Hepatocyte (in vitro differentiated cells): Measurements from ENCODE around the gene CAB39. TPM values are rescaled to one million over a fixed set of nuclear protein-coding genes. Genes with fewer than 3 reads are reported as not detected.

Source experiments
- DNase-seq: peaks from one replicate; pipeline ENCODE4 v3.0.0-alpha.2; 2016; ENCODE audit warnings: low spot score
- H2AFZ ChIP-seq: fragments of 200-600 bp; sonication (generic); 2 replicates; pipeline ENCODE4 v1.6.0; 2016; ENCODE audit warnings: antibody characterized with exemption, mild to moderate bottlenecking
- H3K27ac ChIP-seq: fragments of 200-600 bp; sonication (generic); 2 replicates; pipeline ENCODE4 v1.5.1; 2016; ENCODE audit warnings: mild to moderate bottlenecking
- H3K27me3 ChIP-seq: fragments of 200-600 bp; sonication (generic); 2 replicates; pipeline ENCODE4 v1.6.1; 2016
- H3K36me3 ChIP-seq: fragments of 200-600 bp; sonication (generic); replicated peaks from 2 replicates; pipeline ENCODE4 v1.5.1; 2016; ENCODE audit warnings: low read depth; ENCODE audit not compliant: insufficient read depth
- H3K4me1 ChIP-seq: fragments of 200-600 bp; sonication (generic); 2 replicates; pipeline ENCODE4 v1.5.1; 2016; ENCODE audit warnings: mild to moderate bottlenecking, moderate library complexity; ENCODE audit not compliant: insufficient read depth
- H3K4me2 ChIP-seq: fragments of 200-600 bp; sonication (generic); 2 replicates; pipeline ENCODE4 v1.6.0; 2016
- H3K4me3 ChIP-seq: fragments of 200-600 bp; sonication (generic); 2 replicates; pipeline ENCODE4 v1.5.1; 2016; ENCODE audit warnings: mild to moderate bottlenecking
- H3K79me2 ChIP-seq: fragments of 200-600 bp; sonication (generic); 2 replicates; pipeline ENCODE4 v1.6.0; 2017; ENCODE audit warnings: mild to moderate bottlenecking
- H3K9me2 ChIP-seq: fragments of 200-600 bp; sonication (generic); replicated peaks from 2 replicates; pipeline ENCODE4 v1.6.0; 2017; ENCODE audit warnings: mild to moderate bottlenecking; ENCODE audit not compliant: insufficient read depth
- H3K9me3 ChIP-seq: fragments of 200-600 bp; sonication (generic); 2 replicates; pipeline ENCODE4 v1.5.1; 2016; ENCODE audit warnings: low read depth, mild to moderate bottlenecking
- H4K20me1 ChIP-seq: fragments of 200-600 bp; sonication (generic); 2 replicates; pipeline ENCODE4 v1.6.0; 2016; ENCODE audit warnings: mild to moderate bottlenecking; ENCODE audit not compliant: insufficient read depth, poor library complexity, severe bottlenecking
- EZH2 ChIP-seq: fragments of 200-600 bp; sonication (generic); IDR thresholded peaks from 2 replicates; pipeline ENCODE4 v1.6.1; 2016; ENCODE audit warnings: antibody characterized with exemption, mild to moderate bottlenecking, borderline replicate concordance
- EZH2phosphoT487 ChIP-seq: fragments of 200-600 bp; sonication (generic); IDR thresholded peaks from one replicate; pipeline ENCODE4 v1.6.1; 2018; ENCODE audit warnings: antibody characterized with exemption, mild to moderate bottlenecking, low read depth, moderate library complexity; ENCODE audit not compliant: unreplicated experiment, severe bottlenecking
- WGBS: methylation state at CpG from one replicate; pipeline ENCODE4 v1.1.6; 2016; ENCODE audit warnings: low lambda C conversion rate; ENCODE audit errors: missing lambda C conversion rate; 5-methylcytosine and 5-hydroxymethylcytosine counted together
- polyA plus RNA-seq: library from polyadenylated mRNA; unstranded; fragments of >200 nt; fragmentation: Nextera tagmentation; extraction: Ambion mirVana; gene quantifications from 2 replicates; pipeline ENCODE4 v1.2.1, GENCODE V29; 2016
- total RNA-seq: library from RNA; depleted of rRNA; stranded (reverse); fragments of >200 nt; gene quantifications from 2 replicates; pipeline ENCODE4 v1.2.3, GENCODE V29; 2014
- TF ChIP-seq, protein P1 (sequence below): fragments of 200-600 bp; sonication (generic); IDR thresholded peaks from 2 replicates; pipeline ENCODE4 v1.5.1; 2016; ENCODE audit warnings: antibody characterized with exemption, mild to moderate bottlenecking; ENCODE audit not compliant: poor library complexity

The CAB39 gene
- total and polyA plus RNA-seq, 2 experiments from 2014 or later: 38.5 to 84.4 TPM

DNA sequence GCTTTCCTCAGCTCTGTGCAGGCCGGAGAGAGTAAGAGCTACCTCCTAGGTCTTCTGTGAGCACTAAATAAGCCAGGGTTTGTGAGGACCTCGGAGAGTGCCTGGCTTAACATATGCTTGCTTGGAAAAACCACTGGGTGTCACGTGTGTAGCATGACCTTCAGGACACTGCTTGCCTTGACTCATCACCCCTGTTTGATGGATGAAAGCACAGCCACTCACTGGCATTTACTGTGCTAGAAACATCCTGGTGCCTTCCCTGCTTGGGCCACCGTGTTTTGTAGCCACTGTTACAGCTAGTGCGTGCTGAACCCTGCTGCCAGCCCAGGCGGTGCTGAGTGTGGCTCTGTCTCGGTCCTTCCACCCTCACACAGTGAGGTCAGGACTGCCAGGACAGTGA lies 117.3 kb downstream of the CAB39 start:
- no peaks in the 10 kb centered on the region for H4K20me1 ChIP-seq
- no peak overlapping the region for H3K27ac ChIP-seq
- H3K4me1 ChIP-seq: no peaks in the 10 kb centered on the region
- H3K9me3 ChIP-seq: no peaks in the 10 kb centered on the region
- no peaks in the 10 kb centered on the region for H3K36me3 ChIP-seq
- H3K9me2 ChIP-seq: no peaks in the 10 kb centered on the region
- H2AFZ ChIP-seq: no peak overlapping the region
- WGBS: 86% methylated on average over 7 of the region's 7 CpGs
- no peak overlapping the region for H3K4me3 ChIP-seq
- H3K4me2 ChIP-seq: no peak overlapping the region
- DNase-seq: no peak
- H3K79me2 ChIP-seq: no peaks in the 10 kb centered on the region
- H3K27me3 ChIP-seq: no peaks in the 10 kb centered on the region
- TF ChIP-seq EZH2 (no peak), EZH2phosphoT487 (no peak)
- TF ChIP-seq, protein P1, sequence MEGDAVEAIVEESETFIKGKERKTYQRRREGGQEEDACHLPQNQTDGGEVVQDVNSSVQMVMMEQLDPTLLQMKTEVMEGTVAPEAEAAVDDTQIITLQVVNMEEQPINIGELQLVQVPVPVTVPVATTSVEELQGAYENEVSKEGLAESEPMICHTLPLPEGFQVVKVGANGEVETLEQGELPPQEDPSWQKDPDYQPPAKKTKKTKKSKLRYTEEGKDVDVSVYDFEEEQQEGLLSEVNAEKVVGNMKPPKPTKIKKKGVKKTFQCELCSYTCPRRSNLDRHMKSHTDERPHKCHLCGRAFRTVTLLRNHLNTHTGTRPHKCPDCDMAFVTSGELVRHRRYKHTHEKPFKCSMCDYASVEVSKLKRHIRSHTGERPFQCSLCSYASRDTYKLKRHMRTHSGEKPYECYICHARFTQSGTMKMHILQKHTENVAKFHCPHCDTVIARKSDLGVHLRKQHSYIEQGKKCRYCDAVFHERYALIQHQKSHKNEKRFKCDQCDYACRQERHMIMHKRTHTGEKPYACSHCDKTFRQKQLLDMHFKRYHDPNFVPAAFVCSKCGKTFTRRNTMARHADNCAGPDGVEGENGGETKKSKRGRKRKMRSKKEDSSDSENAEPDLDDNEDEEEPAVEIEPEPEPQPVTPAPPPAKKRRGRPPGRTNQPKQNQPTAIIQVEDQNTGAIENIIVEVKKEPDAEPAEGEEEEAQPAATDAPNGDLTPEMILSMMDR: no peak

- H3K9me2 ChIP-seq: no peaks in the 10 kb centered on the region
- H3K4me1 ChIP-seq: no peaks in the 10 kb centered on the region
- H3K36me3 ChIP-seq: no peaks in the 10 kb centered on the region
- H3K4me2 ChIP-seq: no peak overlapping the region
- H3K27me3 ChIP-seq: no peaks in the 10 kb centered on the region
- 90% methylated on average over 7 of the region's 7 CpGs for whole genome bisulfite sequencing
- no peaks in the 10 kb centered on the region for H3K9me3 ChIP-seq
- H2AFZ ChIP-seq: no peak overlapping the region
- TF ChIP-seq EZH2 (no peak), EZH2phosphoT487 (no peak)
- TF ChIP-seq, protein P1: no peak
- no peak for DNase-seq
- no peak overlapping the region for H3K4me3 ChIP-seq
- no peak overlapping the region for H3K27ac ChIP-seq
- H4K20me1 ChIP-seq: no peaks in the 10 kb centered on the region
- no peaks in the 10 kb centered on the region for H3K79me2 ChIP-seq
These were observed 117.8 kb downstream of the CAB39 start for GRCh38 chr2:230830428-230830827.

DNA sequence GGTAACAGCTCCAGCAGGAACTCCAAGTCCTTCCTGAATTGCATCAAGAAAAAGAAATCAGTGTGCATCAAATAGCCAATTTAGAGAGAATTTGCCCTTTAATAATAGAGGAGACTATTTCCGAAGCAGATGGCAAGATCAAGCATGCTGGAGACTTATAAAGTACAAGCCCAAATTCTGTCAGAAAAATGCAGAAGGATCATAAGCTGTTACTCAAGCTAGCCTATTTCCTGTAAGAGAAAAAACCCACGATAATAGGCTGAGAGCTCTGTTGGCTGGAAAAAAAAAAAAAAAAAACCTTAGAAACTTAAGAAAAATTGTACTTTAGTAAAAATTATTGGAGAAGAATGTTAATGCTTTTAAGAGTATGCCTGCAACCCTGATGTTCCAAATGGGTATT lies 127.7 kb downstream of the CAB39 start:
- Histone ChIP-seq H3K9me3 (no peaks in the 10 kb centered on the region), H3K79me2 (no peaks in the 10 kb centered on the region), H3K27me3 (peaks cover 6% of the 10 kb centered on the region), H3K4me1 (no peaks in the 10 kb centered on the region), H3K9me2 (no peaks in the 10 kb centered on the region), H4K20me1 (no peaks in the 10 kb centered on the region), H3K27ac (no peak overlapping the region), H3K4me3 (no peak overlapping the region), H3K36me3 (no peaks in the 10 kb centered on the region), H2AFZ (no peak overlapping the region), H3K4me2 (no peak overlapping the region)
- TF ChIP-seq, protein P1: no peak
- TF ChIP-seq EZH2 (no peak), EZH2phosphoT487 (no peak)
- no peak for DNase-seq
- 80% methylated on average over 2 of the region's 2 CpGs for whole genome bisulfite sequencing

DNA sequence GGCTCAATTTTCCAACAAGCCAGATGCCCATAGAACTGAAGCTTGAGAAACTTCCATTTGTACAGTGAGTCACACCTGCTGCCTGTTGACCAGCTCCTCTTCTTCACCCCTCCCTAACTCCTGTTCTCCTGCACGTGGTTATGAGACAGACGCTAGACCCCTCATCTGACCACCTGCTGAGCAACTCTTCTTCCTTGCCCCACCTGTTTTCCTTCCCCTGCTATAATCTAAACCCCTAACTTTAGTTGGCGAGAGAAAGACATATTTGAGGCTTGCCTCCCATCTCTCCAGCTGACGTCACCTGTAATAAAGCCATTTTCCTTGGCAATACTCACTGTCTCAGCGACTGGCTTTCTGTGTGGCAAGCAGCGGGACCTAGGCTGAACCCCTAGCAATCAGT lies 129.8 kb downstream of the CAB39 start:
- no peak for TF ChIP-seq EZH2
- TF ChIP-seq EZH2phosphoT487: no peak
- TF ChIP-seq, protein P1: no peak
- no peaks in the 10 kb centered on the region for H3K9me2 ChIP-seq
- H3K4me3 ChIP-seq: no peak overlapping the region
- H3K27me3 ChIP-seq: peaks cover 6% of the 10 kb centered on the region
- H3K36me3 ChIP-seq: no peaks in the 10 kb centered on the region
- H3K27ac ChIP-seq: peak overlapping the region; percentile 19
- H2AFZ ChIP-seq: no peak overlapping the region
- 77% methylated on average over 6 of the region's 6 CpGs for WGBS
- DNase-seq: no peak
- no peaks in the 10 kb centered on the region for H3K79me2 ChIP-seq
- H4K20me1 ChIP-seq: no peaks in the 10 kb centered on the region
- H3K9me3 ChIP-seq: no peaks in the 10 kb centered on the region
- H3K4me1 ChIP-seq: no peaks in the 10 kb centered on the region
- no peak overlapping the region for H3K4me2 ChIP-seq
